Pancreas (tissue), 10 donors: ENCODE measurements around the gene ESR2. TPM values are rescaled to one million over a fixed set of nuclear protein-coding genes. Genes with fewer than 3 reads are reported as not detected.

Source experiments
- ATAC-seq, 4 donors: fragments of 200-7000 bp; cut with Tn5 transposase; one replicate each; pipeline versions ENCODE4 v1.8.0 to v1.9.1; 2020; ENCODE audit warnings: mild to moderate bottlenecking in 4 of 4, moderate library complexity in 4 of 4
- DNase-seq, 6 donors: peaks; one replicate each; pipeline ENCODE4 v3.0.0-alpha.2; 2020
- FAIRE-seq: peaks from 2 replicates; lab custom pipeline; 2012; peaks lifted over from hg19 to GRCh38; lab: Jason Lieb, UNC
- H3K27ac ChIP-seq, 4 donors: fragments of 200-600 bp; sonication (generic); 1 replicate in 3 of 4; 2 replicates in 1 of 4; pipeline versions ENCODE4 v1.5.0 to v1.8.0; 2020
- H3K27me3 ChIP-seq, 4 donors: fragments of 200-600 bp; one replicate each; pipeline ENCODE4 v1.8.0; 2021
- H3K36me3 ChIP-seq, 3 donors: fragments of 200-600 bp; sonication (generic) in 1 of 3; one replicate each; pipeline versions ENCODE4 v1.5.0 to v1.8.0; 2020 to 2021
- H3K4me1 ChIP-seq, 3 donors: fragments of 200-600 bp; one replicate each; pipeline ENCODE4 v1.8.0; 2021
- H3K4me3 ChIP-seq, 4 donors: fragments of 200-600 bp; sonication (generic) in 2 of 4; one replicate each; pipeline versions ENCODE4 v1.5.0 to v1.8.0; 2020 to 2021
- H3K9me3 ChIP-seq, 4 donors: fragments of 200-600 bp; one replicate each; pipeline ENCODE4 v1.8.0; 2021
- WGBS, 2 donors: extraction: QIAGEN DNeasy Blood & Tissue Kit; methylation state at CpG; one replicate each; pipeline ENCODE4 v1.1.7; 2013; 5-methylcytosine and 5-hydroxymethylcytosine counted together
- intact Hi-C, 3 donors: fragments of 100-400 bp; cut with DNase I; formaldehyde crosslinking; loops; one replicate each; pipeline versions ENCODE4 v1.11.1 to v1.14.2; 2022
- polyA plus RNA-seq, 2 donors: library from polyadenylated mRNA; stranded (reverse); fragments of 200-250 nt; gene quantifications; one replicate each; pipeline ENCODE4 v1.2.3, GENCODE V29; 2013
- total RNA-seq, 6 donors: library from RNA; stranded (reverse); fragmentation: NEBNext Ultra II Directional in 4 of 6; extraction: Animal tissue kit (Norgen Biotek cat#: 25700) in 4 of 6; gene quantifications; one replicate each; pipeline versions ENCODE4 v1.2.1 to v1.2.4, GENCODE V29; 2021 to 2023
- TF ChIP-seq, protein P1 (sequence below), 4 donors: fragments of 200-600 bp; sonication (generic) in 3 of 4; IDR thresholded peaks; one replicate each; pipeline versions ENCODE4 v1.5.0 to v1.8.0; 2021; ENCODE audit warnings: antibody characterized with exemption in 4 of 4
- donor health status: healthy with polysubstance abuse.
- donor health status: DM: no; HTN: no; CAD: no; lungs with moderate emphysema.
- donor health status: DM: no; HTN: no; CAD: no.
- donor health status: control.
- donor health status: control.
- donor health status: Bipolar disorder and iron deficiency.
- donor health status: DM: yes; HTN: yes; CAD: no.
- donor health status: DM: no; HTN: no; CAD: no.
- donor health status: DM: no; HTN: no; CAD: no.
- donor health status: DM: yes; HTN: yes; CAD: no.

ESR2 gene
- under 1 TPM; 0.08 to 0.78 (median 0.22) TPM for total RNA-seq
- under 1 TPM; 0.09 to 0.19 TPM for polyA plus RNA-seq

DNA sequence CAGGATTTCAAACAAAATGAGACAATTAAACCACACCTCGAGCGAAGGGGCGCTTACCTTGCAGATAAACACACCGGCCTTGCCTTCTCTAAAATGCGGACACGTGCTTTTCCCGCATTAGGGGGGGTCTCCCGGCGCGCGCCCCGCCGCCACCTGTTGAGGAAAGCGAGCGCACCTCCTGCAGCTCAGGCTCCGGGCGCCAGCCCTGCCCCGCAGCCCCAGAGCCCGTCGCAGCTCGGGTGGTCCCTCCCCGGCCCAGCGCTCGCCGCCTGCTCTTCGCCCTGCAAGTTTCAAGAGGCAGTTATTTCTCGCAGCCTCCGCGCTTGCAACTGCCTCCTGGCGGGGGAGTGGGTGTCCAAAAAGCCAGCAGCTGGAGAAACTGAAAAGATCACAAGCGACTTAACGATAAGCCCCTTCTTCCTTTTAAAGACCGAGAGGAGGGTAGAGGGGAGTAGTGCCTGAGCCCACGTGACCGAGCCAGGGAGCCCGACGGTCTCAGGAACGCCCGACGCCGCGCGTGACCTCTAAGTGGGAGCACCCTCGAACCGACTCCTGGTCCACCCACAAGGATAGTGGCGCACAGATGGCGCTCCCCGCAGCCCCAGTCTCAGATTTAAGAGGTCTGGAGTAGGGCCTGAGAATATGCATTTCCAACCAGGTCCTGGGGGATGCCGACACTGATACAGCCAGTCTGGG, at the start of gene ESR2:
Gene ESR2 (minus strand): TSS at position 396 of the 696 bp plus-strand sequence. CDS start 11,386 bp downstream, outside the sequence.
- no peaks in the 10 kb centered on the region for H3K36me3 ChIP-seq
- no peaks in the 10 kb centered on the region for H3K9me3 ChIP-seq
- peaks cover 0 to 6% (median 0%) of the 10 kb centered on the region in 3 donors for H3K4me1 ChIP-seq
- FAIRE-seq (no peak), DNase-seq (peak; percentile 9 to 72 (median 38)), ATAC-seq (peak; percentile 66 to 79 (median 72))
- TF ChIP-seq, protein P1, sequence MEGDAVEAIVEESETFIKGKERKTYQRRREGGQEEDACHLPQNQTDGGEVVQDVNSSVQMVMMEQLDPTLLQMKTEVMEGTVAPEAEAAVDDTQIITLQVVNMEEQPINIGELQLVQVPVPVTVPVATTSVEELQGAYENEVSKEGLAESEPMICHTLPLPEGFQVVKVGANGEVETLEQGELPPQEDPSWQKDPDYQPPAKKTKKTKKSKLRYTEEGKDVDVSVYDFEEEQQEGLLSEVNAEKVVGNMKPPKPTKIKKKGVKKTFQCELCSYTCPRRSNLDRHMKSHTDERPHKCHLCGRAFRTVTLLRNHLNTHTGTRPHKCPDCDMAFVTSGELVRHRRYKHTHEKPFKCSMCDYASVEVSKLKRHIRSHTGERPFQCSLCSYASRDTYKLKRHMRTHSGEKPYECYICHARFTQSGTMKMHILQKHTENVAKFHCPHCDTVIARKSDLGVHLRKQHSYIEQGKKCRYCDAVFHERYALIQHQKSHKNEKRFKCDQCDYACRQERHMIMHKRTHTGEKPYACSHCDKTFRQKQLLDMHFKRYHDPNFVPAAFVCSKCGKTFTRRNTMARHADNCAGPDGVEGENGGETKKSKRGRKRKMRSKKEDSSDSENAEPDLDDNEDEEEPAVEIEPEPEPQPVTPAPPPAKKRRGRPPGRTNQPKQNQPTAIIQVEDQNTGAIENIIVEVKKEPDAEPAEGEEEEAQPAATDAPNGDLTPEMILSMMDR (IDR thresholded peaks at IDR 0.05) = no peak
- no peak within 1 kb of the TSS for H3K27ac ChIP-seq
- 2% methylated on average over 49 of the region's 49 CpGs for WGBS, 2 donors
- H3K4me3 ChIP-seq = peak within 1 kb of the TSS; percentile 8 to 48 (median 33)
- peaks cover 0 to 7% (median 0%) of the 10 kb centered on the region in 4 donors for H3K27me3 ChIP-seq
- intact Hi-C loops = loop anchor here in 1 of 3 donors (10.0 kb wide), 2 partner anchors 169 to 499 kb away; no protein-coding TSS in a partner anchor

DNA sequence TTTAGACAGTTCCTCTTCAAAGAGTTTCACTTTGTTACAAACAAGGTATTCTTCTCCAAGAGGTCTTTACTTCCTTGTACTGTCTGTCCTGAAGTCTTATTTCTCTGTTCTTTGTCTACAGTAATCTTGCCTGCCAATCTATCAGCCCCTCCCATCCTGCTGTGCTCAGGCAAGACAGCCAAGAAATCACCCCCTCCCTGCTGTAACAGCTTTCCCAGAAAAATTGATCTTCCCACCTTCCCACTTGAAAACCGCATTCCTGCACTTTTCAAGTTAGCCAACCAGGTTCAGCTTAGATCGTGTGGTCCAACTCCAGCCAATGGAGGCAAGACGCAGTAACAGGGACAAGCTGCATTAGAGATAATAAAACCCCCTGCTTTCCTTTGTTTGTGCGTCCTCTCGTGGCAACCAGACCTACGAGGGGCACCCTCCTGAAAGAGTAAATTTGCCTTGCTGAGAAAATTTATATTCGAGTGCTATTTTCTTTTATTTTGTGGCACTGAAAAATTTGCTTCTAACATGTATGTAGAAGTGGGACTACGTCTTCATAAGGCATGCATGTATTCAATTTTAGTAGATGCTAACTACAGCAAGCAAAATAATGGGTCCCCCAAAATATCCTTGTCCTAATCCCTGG, 46.5 kb upstream of the ESR2 start:
- FAIRE-seq = no peak
- no peak overlapping the region for H3K4me3 ChIP-seq
- intact Hi-C loops = no loop called here
- no peak for DNase-seq
- TF ChIP-seq, protein P1 (IDR thresholded peaks at IDR 0.05) = no peak
- no peak overlapping the region for H3K27ac ChIP-seq
- peaks cover 4 to 10% (median 7%) of the 10 kb centered on the region in 3 donors for H3K4me1 ChIP-seq
- WGBS, 2 donors = 90 to 93% methylated on average over 8 of the region's 8 CpGs
- H3K36me3 ChIP-seq = no peaks in the 10 kb centered on the region
- no peak for ATAC-seq
- no peaks in the 10 kb centered on the region for H3K27me3 ChIP-seq
- no peaks in the 10 kb centered on the region for H3K9me3 ChIP-seq

DNA sequence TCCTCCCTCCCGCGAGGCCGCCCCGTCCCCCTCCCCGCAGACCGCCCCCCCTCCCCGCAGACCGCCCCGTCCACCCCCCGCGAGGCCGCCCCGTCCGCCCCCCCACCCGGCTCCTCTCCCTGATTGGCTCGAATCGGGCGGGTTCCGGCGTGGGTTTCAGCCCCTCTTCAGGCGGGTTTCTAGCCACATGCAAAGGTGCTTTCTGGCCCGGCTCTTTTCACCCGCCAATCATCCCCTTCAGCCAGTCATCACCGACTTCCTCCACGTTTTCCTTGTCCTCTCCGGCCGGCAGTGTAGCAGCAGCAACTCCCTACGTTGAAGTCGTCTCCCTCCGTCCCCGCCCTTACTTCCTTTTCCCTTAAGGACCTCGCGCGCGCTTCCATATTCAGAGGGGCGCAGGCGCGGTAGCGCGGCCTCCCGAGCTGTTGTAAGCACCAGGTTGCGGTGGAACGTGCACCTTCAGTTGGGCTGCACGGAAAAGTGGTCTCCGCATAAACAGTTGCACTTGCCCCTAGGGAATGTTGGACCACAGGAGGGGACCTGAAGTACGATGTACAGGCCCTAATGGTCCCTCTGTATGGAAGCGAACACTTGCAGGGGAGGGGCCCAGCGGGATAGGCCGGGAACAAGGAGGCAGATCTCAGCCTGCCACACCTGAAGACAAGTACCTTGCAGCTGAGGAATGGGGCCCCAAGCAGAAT, 44.6 kb upstream of the ESR2 start:
- H3K27ac ChIP-seq = peak overlapping the region; percentile 85 to 94 (median 91)
- H3K27me3 ChIP-seq = no peaks in the 10 kb centered on the region
- FAIRE-seq = peak; percentile 49
- peak; percentile 89 to 95 (median 92) for ATAC-seq
- peaks cover 4 to 10% (median 7%) of the 10 kb centered on the region in 3 donors for H3K4me1 ChIP-seq
- 0 to 1% methylated on average over 30 to 42 of the region's 49 CpGs for WGBS, 2 donors
- H3K4me3 ChIP-seq = peak overlapping the region; percentile 51 to 67 (median 60)
- intact Hi-C loops = no loop called here
- TF ChIP-seq, protein P1 (IDR thresholded peaks at IDR 0.05) = no peak
- H3K36me3 ChIP-seq = no peaks in the 10 kb centered on the region
- DNase-seq = peak; percentile 91 to 98 (median 97)
- H3K9me3 ChIP-seq = no peaks in the 10 kb centered on the region

DNA sequence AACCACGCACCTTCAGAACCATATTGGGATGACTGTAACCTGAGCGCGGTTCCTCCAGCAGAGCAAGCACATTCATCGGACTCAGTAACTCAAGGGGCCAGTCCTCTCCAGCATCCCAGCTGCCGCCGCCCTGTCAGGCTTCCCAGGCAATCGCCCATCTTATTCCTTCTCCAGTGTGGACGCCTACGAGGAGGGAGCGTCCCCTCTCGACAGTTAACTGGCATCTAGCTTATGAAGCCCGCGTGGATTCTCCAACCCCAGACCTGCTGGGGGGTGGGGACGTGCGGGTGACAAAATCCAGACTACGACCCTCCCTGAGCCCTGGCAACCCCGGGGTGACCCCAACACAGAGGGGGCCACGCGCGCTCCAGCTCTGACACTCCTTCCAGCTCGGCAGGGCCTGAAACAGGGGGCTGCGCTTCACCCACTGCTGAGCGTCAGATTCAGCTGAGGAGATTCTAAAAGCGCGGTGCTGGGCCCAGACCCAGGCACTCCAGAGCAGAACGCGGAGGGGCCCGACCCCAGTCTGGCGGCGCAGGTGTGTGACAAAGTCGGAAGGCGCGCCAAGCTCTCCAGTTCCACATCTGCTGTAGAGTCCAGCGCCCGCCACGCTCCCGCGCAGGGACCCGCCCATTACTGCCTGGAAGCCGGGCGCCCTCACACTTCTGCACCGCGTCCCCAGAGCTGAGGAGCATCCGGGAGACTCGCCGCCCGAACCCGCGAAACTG, 43.9 kb upstream of the ESR2 start:
- no peaks in the 10 kb centered on the region for H3K36me3 ChIP-seq
- intact Hi-C loops = no loop called here
- WGBS, 2 donors = 0 to 1% methylated on average over 43 to 49 of the region's 49 CpGs
- peak overlapping the region; percentile 51 to 67 (median 60) for H3K4me3 ChIP-seq
- TF ChIP-seq, protein P1 (IDR thresholded peaks at IDR 0.05) = no peak
- no peak for FAIRE-seq
- H3K27me3 ChIP-seq = no peaks in the 10 kb centered on the region
- peaks cover 4 to 10% (median 7%) of the 10 kb centered on the region in 3 donors for H3K4me1 ChIP-seq
- ATAC-seq = peak; percentile 52 to 82 (median 74)
- DNase-seq = peak in 5 of 6 donors; percentile 54 to 80 (median 64)
- peak overlapping the region; percentile 85 to 94 (median 91) for H3K27ac ChIP-seq
- no peaks in the 10 kb centered on the region for H3K9me3 ChIP-seq
